Measurements from ENCODE around the gene PPP6R2.
A peak's percentile ranks its signal among the peaks of the same experiment; 100 is the strongest.
"Not testable (repeated sequence)": the region's sequence is repeated elsewhere in the genome, so short reads cannot be mapped to it uniquely, and the experiment has no call there.

The PPP6R2 gene

GRCh38 chr22:50401907-50402306, 58.8 kb downstream of the PPP6R2 start:
- DNase-seq: no peak

DNA sequence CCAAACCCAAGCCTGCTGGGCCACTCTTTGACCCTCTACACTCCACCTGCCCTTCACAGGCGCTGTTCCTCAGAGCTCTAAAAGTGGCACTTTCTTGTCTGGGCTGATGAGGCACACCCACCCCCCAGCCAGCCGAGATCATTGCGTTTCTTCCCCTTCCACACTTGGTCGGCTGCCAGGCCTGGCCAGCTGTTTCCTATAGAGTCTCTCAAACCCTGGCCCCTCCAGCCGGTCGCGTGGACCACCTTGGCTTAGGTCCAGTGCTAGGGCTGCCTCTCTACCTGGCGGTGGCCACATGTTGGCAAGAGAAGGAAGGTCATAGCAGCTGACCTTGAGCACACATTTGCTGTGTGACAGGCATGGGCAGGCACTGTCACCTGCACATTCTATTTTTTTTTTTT, 60.6 kb downstream of the PPP6R2 start:
- no peak for DNase-seq

- no peak for DNase-seq
Measured at GRCh38 chr22:50406416-50407170, 63.5 kb downstream of the PPP6R2 start.

GRCh38 chr22:50408311-50408710, 65.2 kb downstream of the PPP6R2 start:
- no peak for DNase-seq

DNA sequence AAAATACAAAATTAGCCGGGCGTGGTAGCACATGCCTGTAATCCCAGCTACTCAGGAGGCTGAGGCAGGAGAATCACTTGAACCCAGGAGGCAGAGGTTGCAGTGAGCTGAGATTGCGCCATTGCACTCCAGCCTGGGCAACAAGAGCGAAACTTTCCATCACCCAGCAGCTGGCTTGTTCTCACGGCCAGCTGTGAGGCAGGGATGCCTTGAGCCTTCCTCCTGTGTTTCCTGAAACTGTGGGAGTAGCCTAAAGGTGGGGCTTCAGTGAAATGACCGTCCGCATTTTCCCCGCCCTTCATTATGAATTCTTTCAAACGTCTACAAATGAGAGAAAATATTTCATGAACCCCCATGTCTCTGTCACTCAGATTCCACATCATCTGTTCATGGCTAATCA, 65.8 kb downstream of the PPP6R2 start:
- not testable (repeated sequence) for DNase-seq

GRCh38 chr22:50414476-50415248, 71.5 kb downstream of the PPP6R2 start:
- no peak for DNase-seq

- no peak for DNase-seq
Measured at GRCh38 chr22:50415426-50415825, 72.3 kb downstream of the PPP6R2 start.

- no peak for DNase-seq
Measured at GRCh38 chr22:50416996-50417395, 73.9 kb downstream of the PPP6R2 start.

GRCh38 chr22:50417411-50418210, 74.5 kb downstream of the PPP6R2 start:
- no peak for DNase-seq

DNA sequence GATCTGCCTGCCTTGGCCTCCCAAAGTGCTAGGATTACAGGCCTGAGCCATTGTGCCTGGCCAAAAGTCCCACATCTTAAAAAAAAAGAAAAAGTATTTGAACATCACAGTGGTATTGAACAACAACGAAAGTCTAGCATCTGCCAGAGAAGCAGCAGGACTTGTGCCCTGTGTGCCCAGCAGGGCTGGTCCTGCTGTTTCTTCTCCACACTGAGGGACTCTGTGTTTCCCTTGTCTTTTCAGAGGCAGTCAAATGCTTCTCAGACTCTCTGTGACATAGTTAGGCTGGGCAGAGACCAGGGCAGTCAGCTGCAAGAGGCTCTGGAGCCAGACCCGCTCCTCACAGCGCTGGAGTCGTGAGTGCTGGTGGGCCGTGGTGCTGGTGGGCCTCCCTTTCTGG, 75.5 kb downstream of the PPP6R2 start:
- no peak for DNase-seq

DNA sequence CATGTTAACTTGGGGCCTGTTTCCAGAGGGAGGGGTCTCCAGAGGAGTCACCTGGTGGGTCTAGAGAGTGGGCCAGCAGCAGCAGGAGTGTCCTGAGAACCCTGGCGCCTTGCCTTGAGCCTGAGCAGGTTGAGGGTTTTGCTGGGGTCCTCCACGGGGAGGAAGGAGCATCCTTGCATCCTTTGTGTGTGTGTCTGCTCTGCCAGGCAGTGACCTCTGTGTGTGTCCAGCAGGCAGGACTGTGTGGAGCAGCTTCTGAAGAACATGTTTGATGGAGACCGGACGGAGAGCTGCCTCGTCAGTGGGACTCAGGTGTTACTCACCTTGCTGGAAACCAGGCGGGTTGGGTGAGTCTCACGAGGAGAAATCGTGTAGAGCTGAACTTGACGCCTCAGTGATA, 76.0 kb downstream of the PPP6R2 start:
- no peak for DNase-seq

DNA sequence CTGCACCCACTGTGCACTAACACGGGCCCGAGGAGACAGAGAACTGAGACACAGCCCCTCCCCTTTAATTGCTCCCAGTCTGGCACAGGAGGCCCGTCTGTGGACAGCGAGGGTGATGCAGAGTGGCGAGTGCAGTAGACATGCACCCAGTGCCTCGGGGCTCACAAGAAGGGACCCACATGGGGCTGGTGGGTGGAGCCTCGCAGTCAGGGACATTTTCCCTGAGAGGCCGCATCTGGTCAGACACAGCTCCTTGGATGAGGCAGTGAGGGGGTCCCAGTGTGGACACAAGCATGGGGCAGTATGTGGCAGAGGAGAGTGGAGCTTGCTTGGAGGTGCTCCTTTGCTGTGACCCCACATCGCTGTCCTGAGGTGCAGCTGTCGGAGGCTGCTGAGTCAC, 76.9 kb downstream of the PPP6R2 start:
- DNase-seq: no peak

GRCh38 chr22:50420581-50420980, 77.5 kb downstream of the PPP6R2 start:
- DNase-seq: no peak

DNA sequence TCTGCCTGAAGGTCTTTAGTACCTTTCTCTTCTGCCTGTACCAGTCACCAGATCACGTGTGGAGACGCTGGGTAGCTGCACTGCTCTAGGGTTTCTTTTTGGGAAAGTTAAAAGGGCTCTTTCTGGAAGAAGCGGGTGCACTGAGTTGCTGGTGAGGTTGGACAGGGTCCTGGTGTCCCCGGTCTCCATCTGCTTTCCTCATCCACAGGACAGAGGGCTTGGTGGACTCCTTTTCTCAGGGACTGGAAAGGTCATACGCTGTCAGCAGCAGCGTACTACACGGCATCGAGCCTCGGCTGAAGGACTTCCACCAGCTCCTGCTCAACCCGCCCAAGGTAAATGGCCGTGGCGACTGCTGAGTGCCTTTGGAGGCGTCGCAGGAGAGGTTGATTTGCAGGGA, 78.9 kb downstream of the PPP6R2 start:
- DNase-seq: no peak

DNA sequence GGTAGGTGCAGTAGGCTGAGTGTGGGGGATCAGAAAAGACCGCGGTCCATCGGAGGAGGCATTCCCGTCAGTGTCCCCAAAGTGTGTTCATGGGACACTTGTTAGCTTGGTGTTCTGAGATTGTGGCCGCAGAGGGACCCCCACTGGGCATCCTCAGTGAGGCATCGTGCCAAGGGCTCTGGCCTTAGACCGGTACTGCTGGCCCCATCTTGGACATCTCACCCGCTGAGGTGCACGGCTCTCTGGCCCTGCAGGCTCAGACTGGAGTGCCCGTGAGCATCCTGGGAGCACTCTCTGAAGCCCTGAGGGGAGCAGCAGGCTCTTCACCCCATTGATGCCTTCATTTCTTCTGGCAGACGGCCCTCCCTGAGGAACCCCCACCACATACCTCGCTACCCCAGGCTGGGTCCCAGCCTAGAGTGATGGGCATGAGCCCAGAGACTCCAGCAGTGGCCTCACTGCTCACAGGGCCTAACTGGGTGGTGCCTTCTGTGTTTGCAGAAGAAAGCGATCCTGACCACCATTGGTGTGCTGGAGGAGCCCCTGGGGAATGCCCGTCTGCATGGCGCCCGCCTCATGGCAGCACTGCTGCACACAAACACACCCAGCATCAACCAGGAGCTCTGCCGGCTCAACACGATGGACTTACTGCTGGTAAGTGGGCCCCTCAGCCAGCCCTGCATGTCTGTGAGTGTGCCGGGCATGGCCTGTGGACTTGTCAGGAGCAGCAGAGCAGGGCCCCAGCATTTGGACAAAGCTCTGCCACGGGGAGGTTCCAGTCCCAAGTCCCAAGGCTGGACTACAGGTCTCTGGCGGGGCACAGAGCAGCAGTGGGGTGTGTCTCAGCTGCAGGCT, 80.1 kb downstream of the PPP6R2 start:
- peak; percentile 41 for DNase-seq

- DNase-seq: no peak
Measured at GRCh38 chr22:50423956-50424355, 80.8 kb downstream of the PPP6R2 start.

DNA sequence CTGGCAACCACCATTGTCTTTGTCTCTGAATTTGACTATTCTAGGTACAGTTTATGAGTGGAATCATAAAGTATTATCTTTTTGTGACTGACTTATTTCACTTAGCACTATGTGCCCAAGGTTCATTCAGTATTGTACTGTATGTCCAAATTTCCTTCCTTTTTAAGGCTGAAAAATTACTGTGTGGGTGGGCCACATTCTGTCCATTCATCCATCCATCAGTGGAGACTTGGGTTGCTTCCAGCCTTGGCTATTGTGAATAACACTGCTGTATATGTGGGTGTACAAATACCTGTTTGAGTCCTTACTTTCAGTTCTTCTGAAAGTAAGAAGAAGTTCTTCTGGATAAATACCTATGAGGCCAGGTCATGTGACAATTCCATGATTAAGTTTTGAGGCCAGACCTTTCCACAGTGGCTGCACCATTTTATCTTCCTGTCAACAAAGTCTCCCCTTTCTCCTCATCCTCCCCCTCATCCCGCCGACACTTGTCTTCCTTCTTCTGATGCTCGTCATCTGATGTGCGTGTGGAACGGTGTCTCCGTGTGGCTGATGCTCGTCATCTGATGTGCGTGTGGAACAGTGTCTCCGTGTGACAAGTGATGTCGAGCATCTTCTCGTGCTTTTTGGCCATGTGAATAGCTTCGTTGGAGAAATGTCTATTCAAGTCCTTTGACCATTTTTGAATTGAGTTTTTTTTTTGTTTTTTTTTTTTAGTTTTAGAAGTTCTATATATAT, 82.2 kb downstream of the PPP6R2 start:
- no peak for DNase-seq

- peak; percentile 46 for DNase-seq
Measured at GRCh38 chr22:50432131-50432876, 89.2 kb downstream of the PPP6R2 start.

GRCh38 chr22:50432877-50433510, 89.9 kb downstream of the PPP6R2 start:
- peak; percentile 22 for DNase-seq

DNA sequence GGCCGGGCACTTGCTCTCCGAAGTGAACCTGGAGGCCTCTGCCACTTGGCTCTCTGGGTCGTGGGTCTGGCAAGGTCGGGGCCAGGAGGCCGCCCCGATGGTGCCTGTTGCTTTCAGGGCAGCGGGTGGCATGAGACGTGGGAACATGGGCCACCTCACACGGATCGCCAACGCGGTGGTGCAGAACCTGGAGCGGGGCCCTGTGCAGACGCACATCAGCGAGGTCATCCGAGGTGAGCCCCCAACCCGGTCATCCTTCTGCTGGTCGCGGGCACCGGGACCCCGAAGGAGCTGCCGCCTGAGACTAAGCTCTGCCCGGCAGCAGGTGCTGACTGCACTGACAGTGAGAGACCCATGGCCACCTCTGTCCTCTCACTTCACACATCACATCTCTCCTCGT, 91.7 kb downstream of the PPP6R2 start:
- peak; percentile 48 for DNase-seq
